LNCaP clone FGC (cell line): ENCODE results near the gene CGAS.
"Not testable (repeated sequence)": the region's sequence is repeated elsewhere in the genome, so short reads cannot be mapped to it uniquely, and the experiment has no call there.

Source experiments
- DNase-seq: peaks from one replicate; pipeline ENCODE4 v3.0.0-alpha.2; 2011; ENCODE audit warnings: low read depth
- H3K4me3 ChIP-seq: 2 replicates; pipeline ENCODE4 v1.5.1; 2011; ENCODE audit warnings: mild to moderate bottlenecking, low read depth, low read length, control low read depth
- TF ChIP-seq, protein P1 (sequence below): IDR thresholded peaks from 2 replicates; pipeline ENCODE4 v1.5.1; 2012; ENCODE audit warnings: mild to moderate bottlenecking; ENCODE audit not compliant: control insufficient read depth, insufficient read depth; ENCODE audit errors: extremely low read depth

CGAS gene

GRCh38 chr6:73388433-73388799, 63.7 kb downstream of the CGAS start:
- TF ChIP-seq, protein P1, sequence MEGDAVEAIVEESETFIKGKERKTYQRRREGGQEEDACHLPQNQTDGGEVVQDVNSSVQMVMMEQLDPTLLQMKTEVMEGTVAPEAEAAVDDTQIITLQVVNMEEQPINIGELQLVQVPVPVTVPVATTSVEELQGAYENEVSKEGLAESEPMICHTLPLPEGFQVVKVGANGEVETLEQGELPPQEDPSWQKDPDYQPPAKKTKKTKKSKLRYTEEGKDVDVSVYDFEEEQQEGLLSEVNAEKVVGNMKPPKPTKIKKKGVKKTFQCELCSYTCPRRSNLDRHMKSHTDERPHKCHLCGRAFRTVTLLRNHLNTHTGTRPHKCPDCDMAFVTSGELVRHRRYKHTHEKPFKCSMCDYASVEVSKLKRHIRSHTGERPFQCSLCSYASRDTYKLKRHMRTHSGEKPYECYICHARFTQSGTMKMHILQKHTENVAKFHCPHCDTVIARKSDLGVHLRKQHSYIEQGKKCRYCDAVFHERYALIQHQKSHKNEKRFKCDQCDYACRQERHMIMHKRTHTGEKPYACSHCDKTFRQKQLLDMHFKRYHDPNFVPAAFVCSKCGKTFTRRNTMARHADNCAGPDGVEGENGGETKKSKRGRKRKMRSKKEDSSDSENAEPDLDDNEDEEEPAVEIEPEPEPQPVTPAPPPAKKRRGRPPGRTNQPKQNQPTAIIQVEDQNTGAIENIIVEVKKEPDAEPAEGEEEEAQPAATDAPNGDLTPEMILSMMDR = no peak
- H3K4me3 ChIP-seq = peak overlapping the region; percentile 39; the same call in 1 of the 2 replicates
- no peak for DNase-seq

DNA sequence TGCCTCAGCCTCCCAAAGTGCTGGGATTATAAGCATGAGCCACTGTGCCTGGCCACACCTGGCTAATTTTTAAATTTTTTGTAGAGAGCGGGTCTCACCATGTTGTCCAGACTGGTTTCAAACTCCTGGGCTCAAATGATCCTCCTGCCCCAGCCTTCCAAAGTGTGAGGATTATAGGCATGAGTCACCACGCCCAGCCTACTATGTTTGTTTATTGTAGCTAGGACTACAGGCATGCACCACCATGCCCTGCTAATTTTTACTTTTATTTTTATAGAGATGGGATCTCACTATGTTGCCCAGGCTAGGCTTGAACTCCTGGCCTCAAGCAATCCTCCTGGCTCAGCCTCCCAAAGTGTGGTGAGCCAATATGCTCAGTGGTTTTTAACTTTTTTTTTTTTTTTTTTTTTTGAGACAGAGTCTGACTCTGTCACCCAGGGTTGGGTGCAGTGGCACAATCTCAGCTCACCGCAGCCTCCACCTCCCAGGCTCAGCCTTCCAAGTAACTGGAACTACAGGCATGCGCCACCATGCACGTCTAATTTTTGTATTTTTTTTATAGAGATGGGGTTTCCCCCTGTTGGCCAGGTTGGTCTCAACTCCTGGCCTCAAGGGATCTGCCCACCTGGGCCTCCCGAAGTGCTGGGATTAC, 69.5 kb downstream of the CGAS start:
- TF ChIP-seq, protein P1 = no peak
- DNase-seq = no peak
- H3K4me3 ChIP-seq = no peak overlapping the region

DNA sequence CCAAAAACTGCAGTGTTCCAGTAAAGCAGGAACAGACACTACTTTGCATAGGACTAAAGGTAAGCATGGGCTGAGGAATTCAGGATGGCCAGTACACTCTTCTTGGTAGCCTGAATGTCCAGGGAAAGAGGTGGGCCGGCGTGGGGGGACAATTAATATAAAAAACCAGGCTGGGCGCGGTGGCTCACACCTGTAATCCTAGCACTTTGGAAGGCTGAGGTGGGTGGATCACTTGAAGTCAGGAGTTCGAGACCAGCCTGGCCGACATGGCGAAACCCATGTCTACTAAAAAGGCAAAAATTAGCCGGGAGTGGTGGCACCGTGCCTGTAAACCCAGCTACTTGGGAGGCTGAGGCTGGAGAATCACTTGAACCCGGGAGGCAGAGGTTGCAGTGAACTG, 70.6 kb downstream of the CGAS start:
- H3K4me3 ChIP-seq, DNase-seq: not testable (repeated sequence)

GRCh38 chr6:73377225-73377624, 74.9 kb downstream of the CGAS start:
- no peak overlapping the region for H3K4me3 ChIP-seq
- TF ChIP-seq, protein P1 = no peak
- no peak for DNase-seq

DNA sequence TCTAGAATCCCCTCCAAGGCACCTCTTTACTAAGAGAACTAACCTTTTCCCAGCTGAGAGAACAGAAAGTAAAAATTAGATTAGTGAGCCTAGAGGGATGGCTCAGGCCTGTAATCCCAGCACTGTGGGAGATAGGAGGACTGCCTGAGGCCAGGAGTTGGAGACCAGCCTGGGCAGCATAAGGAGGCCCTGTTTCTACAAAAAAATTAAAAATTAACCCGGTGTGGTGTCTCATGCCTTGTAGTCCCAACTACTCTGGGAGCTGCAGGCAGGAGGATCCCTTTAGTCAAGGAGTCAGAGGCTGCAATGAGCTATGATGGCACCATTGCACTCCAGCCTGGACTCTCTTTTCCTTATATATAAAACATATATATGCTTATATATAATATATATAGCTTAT, 76.9 kb downstream of the CGAS start:
- H3K4me3 ChIP-seq = no peak overlapping the region
- TF ChIP-seq, protein P1 = no peak
- no peak for DNase-seq
